ENCODE measurements around the gene SPINT2. TPM values are rescaled to one million over a fixed set of nuclear protein-coding genes. Genes with fewer than 3 reads are reported as not detected.

The SPINT2 gene
- total and polyA plus RNA-seq, 2 of the 13 experiments (the other 11 are each of a cell fraction or from before 2014, with no cell fraction given), result 0.31 to 0.77 TPM

GRCh38 chr19:38335949-38336637 lies 71.7 kb downstream of the SPINT2 start (continued):
- no peak for TF ChIP-seq XBP1 (CRISPR knock-in tag; IDR thresholded peaks at IDR 0.05)
- TF ChIP-seq TCF7L2 (IDR thresholded peaks at IDR 0.05; ENCODE audit: low read depth, low read length), result no peak
- TF ChIP-seq SKIL (CRISPR knock-in tag; IDR thresholded peaks at IDR 0.05; ENCODE audit: borderline replicate concordance), result 0 out of 2 replicates have a peak, but pooled peaks have one; percentile 41
- no peak for TF ChIP-seq ZNF747 (CRISPR knock-in tag; IDR thresholded peaks at IDR 0.05; ENCODE audit: borderline replicate concordance)
- 0 out of 2 replicates have a peak, but pooled peaks have one; percentile 3 for TF ChIP-seq SALL1 (CRISPR knock-in tag; IDR thresholded peaks at IDR 0.05)
- peak; percentile 66 for TF ChIP-seq NFYC (CRISPR knock-in tag; IDR thresholded peaks at IDR 0.05)
- TF ChIP-seq ZBTB33 (CRISPR knock-in tag; IDR thresholded peaks at IDR 0.05), result no peak
- TF ChIP-seq DRAP1 (CRISPR knock-in tag; IDR thresholded peaks at IDR 0.05), result peak; percentile 45; the same call in 1 of the 2 replicates
- no peak for TF ChIP-seq SP1 (IDR thresholded peaks at IDR 0.05)
- TF ChIP-seq SP1 (CRISPR knock-in tag; IDR thresholded peaks at IDR 0.05), result peak; percentile 59
- no peak; the same call in 1 of the 2 replicates for TF ChIP-seq BORCS8-MEF2B (CRISPR knock-in tag; IDR thresholded peaks at IDR 0.05)
- 0 out of 2 replicates have a peak, but pooled peaks have one; percentile 12 for TF ChIP-seq ELF3 (CRISPR knock-in tag; IDR thresholded peaks at IDR 0.05)
- TF ChIP-seq POGZ (CRISPR knock-in tag; IDR thresholded peaks at IDR 0.05), result 0 out of 2 replicates have a peak, but pooled peaks have one; percentile 22
- peak; percentile 36 for TF ChIP-seq ZNF687 (CRISPR knock-in tag; IDR thresholded peaks at IDR 0.05)
- TF ChIP-seq ZNF512 (CRISPR knock-in tag; IDR thresholded peaks at IDR 0.05), result peak; percentile 74
- peak; percentile 43; the same call in 1 of the 2 replicates for TF ChIP-seq ETV5 (CRISPR knock-in tag; IDR thresholded peaks at IDR 0.05; ENCODE audit: borderline replicate concordance)
- peak; percentile 67 for TF ChIP-seq PCBP2 (optimal IDR thresholded peaks at IDR 0.05; ENCODE audit: low read depth, low read length, poor library complexity, severe bottlenecking)
- peak; percentile 75 for TF ChIP-seq NFYB (CRISPR knock-in tag; IDR thresholded peaks at IDR 0.05)
- TF ChIP-seq ZNF33B (CRISPR knock-in tag; IDR thresholded peaks at IDR 0.05), result no peak
